NCI-H1417 treated with DMSO at 0.1 percent for 48 hours (cell line): ENCODE results near the gene KLF15.

ENCODE experiments used
- DNase-seq: peaks from one replicate; lab custom pipeline; 2025; lab: John Stamatoyannopoulos, UW

Gene KLF15

GRCh38 chr3:126357295-126358037 lies at the start of gene KLF15:
TSS of gene KLF15 (minus strand) at chr3:126357408. CDS start at chr3:126352922, 4,486 bp downstream.
- no peak for DNase-seq

DNA sequence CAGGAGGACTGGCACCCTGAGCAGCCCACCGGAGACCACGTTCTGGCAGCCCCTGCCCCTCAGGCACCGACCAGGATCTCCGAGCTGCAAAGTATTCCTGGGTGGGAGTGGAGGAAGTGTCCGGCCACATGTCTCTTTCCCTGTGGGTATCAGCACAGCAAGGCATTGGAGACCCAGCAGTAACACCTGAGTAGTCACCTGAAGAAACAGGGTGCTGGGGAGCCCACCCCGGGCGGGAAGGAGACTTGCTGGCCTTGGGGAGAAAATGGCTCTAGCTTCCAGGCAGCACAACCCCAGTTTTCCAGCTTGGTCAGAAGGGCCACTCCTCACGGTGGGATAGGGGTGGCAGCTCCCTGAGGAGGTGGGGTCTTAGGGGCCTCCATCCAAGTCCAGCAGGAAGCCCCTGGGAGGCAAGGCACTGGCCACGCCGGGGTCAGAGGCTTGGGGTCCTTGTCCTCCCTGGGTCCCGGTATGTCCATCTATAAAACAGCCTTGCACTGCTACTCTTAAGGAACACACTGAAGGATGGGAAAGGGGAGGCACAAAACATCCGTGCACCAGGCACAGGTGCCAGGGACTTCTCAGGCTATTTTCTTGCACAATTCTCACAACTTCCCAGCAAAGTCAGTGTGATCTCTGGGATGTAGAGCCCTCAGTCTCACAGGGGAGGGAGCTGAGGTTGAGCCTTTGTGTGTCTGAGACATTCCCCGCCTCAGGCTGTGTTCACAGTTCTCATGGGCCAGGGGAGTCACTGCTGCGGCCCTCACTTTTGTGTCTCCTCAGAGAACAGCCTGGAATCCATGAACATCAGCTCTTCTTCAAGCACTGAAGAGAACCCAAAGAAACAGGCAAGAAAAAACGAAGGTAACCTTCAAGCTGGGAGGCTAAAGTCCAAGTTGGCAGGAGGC lies 49.4 kb upstream of the KLF15 start:
- no peak for DNase-seq

- no peak for DNase-seq
Measured at GRCh38 chr3:126402666-126403302, 45.6 kb upstream of the KLF15 start.

DNA sequence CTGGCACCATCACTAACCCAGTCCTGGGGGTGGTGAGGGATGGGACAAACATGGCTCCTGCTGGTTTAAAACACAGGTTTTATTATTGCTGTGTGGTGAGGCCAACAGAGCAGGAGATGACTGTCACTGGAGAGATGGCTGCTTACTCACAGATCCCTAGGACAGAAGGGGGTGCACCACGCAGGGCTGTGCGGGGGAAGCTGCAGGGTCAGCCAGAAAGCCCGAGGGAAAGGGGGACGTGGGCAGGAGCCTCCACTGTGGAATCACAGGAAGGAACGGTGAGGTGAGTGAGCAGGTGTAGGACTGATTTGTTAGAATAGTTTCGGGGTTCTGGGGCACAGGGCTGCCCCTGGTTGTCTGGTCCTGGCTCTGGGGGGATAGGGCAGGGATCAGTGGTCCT lies 45.0 kb upstream of the KLF15 start:
- no peak for DNase-seq

DNA sequence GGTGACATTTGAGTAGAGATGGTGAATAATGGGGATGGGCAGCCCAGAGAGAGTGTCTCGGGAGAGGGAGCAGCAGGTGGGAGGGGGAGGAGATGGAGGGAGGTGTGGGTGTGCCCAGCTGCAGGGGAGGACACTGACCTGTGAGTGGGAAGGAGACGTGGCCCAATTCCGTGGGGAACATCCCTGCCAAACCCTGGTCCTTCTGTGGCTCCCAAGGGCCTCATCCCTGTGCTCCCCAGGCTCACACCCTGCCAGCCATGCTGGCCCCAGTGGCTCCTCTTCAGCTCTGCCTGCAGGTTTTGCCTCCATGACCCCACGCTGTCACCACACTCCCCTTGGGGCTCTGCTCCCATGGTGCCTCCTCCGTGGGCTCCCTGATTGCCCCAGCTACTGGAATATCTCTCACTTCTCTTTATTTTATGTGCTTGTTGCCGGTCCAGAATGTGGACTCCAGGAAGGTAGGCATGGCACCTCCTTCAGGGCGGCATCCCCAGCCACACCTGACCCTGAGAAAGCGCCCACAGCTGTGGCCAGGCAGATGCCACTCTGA lies 44.5 kb upstream of the KLF15 start:
- DNase-seq, result no peak

DNA sequence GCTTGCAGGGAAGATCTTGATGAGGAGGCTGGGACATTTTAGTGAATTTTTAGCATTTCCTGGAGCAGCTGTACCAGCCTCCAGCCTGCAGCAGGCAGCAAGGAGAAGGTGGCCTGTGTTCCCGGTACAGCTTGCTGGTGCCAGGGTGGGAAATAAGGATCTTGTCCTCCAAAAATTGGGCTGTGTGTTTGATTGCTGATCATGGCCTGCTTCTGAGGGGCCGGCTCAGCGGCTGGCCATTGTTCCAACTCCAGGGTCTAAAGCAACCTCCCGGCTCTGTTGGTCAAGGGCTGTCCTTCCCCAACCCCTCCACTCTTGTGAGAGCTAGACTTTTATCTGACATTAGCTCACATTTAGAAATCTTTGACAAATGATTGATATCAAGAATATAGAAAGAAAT lies 42.5 kb upstream of the KLF15 start:
- no peak for DNase-seq

DNA sequence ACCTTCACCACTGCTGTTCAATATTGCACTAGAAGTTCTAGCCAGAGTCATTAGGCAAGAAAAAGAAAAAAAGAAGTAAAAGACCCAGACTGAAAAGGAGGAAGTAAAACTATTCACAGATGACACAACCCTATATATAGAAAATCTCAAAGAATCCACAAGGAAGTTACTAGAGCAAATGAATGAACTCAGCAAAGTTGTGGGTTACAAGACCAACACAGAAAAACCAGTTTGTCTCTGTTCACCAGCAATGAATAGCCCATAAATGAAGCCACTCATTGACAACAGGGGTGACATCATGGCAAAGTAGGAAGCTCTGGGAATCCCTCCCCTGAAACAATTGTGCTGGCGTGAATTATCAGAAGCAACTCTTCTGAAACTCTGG lies 42.1 kb upstream of the KLF15 start:
- DNase-seq, result no peak

GRCh38 chr3:126398423-126399350 lies 41.5 kb upstream of the KLF15 start:
- no peak for DNase-seq

DNA sequence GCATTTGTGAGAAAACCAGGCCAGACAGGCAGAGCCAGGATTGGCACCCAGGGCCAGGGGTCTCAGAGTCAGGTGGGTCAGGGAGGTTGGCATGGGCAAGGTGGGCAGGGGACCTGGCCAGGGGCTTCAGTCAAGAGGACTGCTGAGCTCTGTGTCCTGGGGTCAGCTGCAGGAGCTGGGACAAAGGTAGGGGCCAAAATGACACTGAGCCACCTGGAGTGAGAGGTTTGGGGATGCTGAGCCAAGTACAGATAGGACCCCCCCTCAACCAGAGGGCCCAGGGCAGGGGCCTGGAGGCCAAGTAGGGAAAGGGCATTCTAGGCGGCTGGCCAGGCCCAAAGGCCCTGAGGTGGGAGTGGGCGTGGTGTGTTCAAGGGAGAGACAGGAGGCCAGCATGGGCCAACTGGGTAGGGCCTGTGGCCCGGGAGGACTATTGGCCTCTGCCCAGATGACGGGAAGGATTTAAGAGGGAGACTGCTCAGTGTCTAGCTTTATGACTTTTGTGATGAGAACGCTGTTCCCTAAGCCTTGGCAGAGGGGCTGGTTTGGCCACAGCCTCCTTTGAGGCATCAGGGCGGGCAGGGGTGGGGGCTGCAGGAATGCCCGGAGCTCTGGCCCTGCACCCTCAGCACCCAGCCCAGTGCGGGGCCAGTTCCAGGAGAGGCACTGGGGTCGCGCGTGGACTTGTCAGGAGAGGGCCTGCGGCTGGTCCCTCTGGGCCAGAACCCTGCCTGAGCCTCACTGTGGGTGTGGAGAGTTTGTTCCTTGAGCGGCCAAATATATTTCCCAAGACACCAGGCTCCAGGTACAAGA lies 40.6 kb upstream of the KLF15 start:
- DNase-seq, result no peak

GRCh38 chr3:126396536-126396935 lies 39.3 kb upstream of the KLF15 start:
- no peak for DNase-seq

- no peak for DNase-seq
Measured at GRCh38 chr3:126395846-126396513, 38.8 kb upstream of the KLF15 start.

DNA sequence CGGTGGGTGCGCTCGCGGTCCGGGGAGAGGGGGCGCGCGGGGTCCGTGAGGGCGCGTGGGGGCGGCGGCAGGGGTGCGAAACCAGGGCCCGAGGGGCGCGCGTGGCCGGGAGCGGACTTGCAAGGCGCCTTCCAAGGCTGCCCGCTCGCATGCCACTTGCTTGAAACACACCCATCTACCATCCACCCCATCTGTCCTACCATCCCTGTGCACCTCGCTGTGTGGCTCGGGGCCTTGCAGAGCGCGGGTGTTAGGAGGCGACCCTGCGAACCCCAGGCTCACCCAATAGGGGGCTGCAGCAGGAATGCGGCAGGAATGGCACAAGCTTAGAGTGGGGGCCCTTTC lies 37.7 kb upstream of the KLF15 start:
- DNase-seq, result no peak

- DNase-seq, result no peak
Measured at GRCh38 chr3:126394179-126394976, 37.2 kb upstream of the KLF15 start, which contains the start of gene CFAP100. TSS of gene CFAP100 (plus strand) at chr3:126394909. CDS start at chr3:126396001, 1,092 bp downstream.

DNA sequence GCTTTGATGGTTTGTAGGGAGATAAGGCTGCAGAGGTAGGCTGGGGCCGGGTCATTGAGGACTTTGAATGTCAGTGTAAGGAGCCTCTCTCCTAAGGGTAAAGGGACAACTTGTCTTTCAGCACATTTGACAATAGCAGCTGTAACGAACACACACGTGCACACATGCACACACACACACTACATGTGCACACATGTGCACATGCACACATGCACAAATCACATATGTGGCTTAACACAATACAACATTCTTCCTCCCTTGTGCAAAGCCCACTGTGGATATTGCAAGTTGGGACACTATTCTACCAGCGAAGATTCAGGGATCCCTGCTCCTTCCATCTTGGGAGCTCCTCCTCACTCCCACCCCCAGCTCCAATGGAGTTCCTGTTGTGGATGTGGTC lies 36.4 kb upstream of the KLF15 start:
- DNase-seq, result no peak

DNA sequence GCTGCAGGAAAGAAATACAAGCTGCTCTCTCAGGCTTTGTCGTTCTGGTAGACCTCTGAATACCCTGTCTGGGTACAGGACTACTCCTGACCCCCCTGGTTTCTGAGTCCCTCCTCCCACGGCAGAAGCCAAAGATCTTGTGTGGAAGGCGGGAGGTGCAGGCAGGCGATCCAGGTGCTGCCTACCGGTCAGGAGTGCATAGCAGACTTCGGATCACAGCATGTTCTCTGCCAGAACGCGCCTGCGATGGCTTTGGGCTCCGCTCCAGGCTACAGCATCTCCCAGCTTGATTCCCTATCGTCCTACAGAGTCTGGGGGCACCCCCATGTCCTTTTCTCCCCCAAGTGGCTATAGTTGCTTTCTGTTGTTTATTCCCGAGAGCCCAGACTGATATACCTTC lies 35.0 kb upstream of the KLF15 start:
- no peak for DNase-seq

DNA sequence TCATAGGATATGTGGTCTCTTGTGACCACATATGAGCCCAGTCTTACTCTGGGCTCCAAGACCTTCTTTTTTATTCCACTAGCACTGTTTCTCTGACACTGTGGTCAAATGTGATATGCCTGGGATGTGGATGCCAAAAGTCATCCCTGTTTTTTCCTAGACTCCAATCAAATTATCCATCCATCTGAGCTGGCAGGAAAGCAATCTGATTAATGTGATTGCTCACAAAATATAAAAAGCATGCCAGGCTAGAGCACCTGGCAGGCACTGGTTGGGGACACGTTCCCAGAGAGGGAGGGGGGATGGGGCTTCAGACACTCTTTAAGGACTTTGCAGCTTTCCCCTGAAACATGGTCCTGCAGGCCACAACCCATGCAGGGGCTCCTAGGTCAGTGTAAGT lies 34.4 kb upstream of the KLF15 start:
- DNase-seq, result no peak

DNA sequence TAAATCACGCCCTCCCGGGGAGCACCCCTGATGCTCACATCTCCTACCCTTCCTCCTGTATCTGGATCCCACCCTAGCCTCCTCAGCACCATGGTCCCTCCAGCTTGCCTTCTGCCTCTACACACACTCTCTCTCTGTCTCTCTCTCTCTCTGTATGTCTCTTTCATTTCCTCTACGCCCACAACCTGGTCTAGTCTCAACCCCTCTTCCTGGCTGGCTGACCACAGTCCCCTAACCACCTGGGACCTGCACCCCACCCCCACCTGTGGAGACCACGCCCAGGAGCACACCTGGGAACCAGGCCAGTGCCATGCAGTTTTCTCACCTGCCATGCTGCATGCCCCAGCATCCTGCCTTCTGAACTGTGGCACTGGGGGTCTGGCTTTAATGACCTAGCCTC lies 33.5 kb upstream of the KLF15 start:
- DNase-seq, result no peak

GRCh38 chr3:126390201-126390600 lies 33.0 kb upstream of the KLF15 start:
- DNase-seq, result no peak

- DNase-seq, result no peak
Measured at GRCh38 chr3:126389794-126390146, 32.6 kb upstream of the KLF15 start.
